NB4 (cell line): ENCODE results near the gene KITLG.

ENCODE experiments used
- DNase-seq: peaks from one replicate; pipeline ENCODE4 v3.0.0; 2010; ENCODE audit warnings: low read depth
- H3K4me3 ChIP-seq: one replicate; pipeline ENCODE4 v1.5.1; 2011; ENCODE audit warnings: mild to moderate bottlenecking, low read depth, low read length, moderate library complexity
- CTCF ChIP-seq: IDR thresholded peaks from one replicate; pipeline ENCODE4 v1.5.1; 2012; ENCODE audit warnings: low read depth, low read length
- MAX ChIP-seq: IDR thresholded peaks from 2 replicates; pipeline ENCODE4 v1.6.1; 2011; ENCODE audit warnings: low read depth, low read length
- MYC ChIP-seq: IDR thresholded peaks from 2 replicates; pipeline ENCODE4 v1.6.1; 2011; ENCODE audit warnings: low read depth, low read length
- POLR2A ChIP-seq: IDR thresholded peaks from 2 replicates; pipeline ENCODE4 v1.6.1; 2011; ENCODE audit warnings: mild to moderate bottlenecking; ENCODE audit not compliant: insufficient read length; ENCODE audit errors: extremely low read depth

Gene KITLG

GRCh38 chr12:88505696-88506095 is 74.6 kb downstream of the KITLG start:
- TF ChIP-seq CTCF = no peak
- TF ChIP-seq MAX = no peak
- no peak for TF ChIP-seq MYC
- no peak for TF ChIP-seq POLR2A
- no peak for DNase-seq
- no peak overlapping the region for H3K4me3 ChIP-seq

- H3K4me3 ChIP-seq = no peak overlapping the region
- TF ChIP-seq MYC (no peak), POLR2A (no peak), MAX (no peak)
- no peak for DNase-seq
Measured at GRCh38 chr12:88503281-88503703, 77.0 kb downstream of the KITLG start.

GRCh38 chr12:88501972-88502938 is 78.0 kb downstream of the KITLG start:
- no peak overlapping the region for H3K4me3 ChIP-seq
- no peak for TF ChIP-seq POLR2A
- TF ChIP-seq MAX = no peak
- no peak for TF ChIP-seq CTCF
- no peak for TF ChIP-seq MYC
- DNase-seq = no peak

- H3K4me3 ChIP-seq = no peak overlapping the region
- TF ChIP-seq POLR2A (no peak), MAX (no peak), CTCF (no peak), MYC (no peak)
- no peak for DNase-seq
Measured at GRCh38 chr12:88496891-88497371, 83.3 kb downstream of the KITLG start.

- TF ChIP-seq MAX (no peak), POLR2A (no peak), MYC (no peak), CTCF (no peak)
- H3K4me3 ChIP-seq = no peak overlapping the region
- DNase-seq = no peak
Measured at GRCh38 chr12:88496429-88496828, 83.8 kb downstream of the KITLG start.

GRCh38 chr12:88495031-88495430 is 85.2 kb downstream of the KITLG start:
- no peak for DNase-seq
- no peak overlapping the region for H3K4me3 ChIP-seq
- TF ChIP-seq MAX (no peak), MYC (no peak), CTCF (no peak), POLR2A (no peak)
